Cortex of kidney (tissue), 1 donor: ENCODE data around the gene RSRC1.
A peak's percentile ranks its signal among the peaks of the same experiment; 100 is the strongest.
"Not testable (repeated sequence)": the region's sequence is repeated elsewhere in the genome, so short reads cannot be mapped to it uniquely, and the experiment has no call there.

Source experiments
- DNase-seq: peaks from one replicate; lab custom pipeline; 2025; lab: John Stamatoyannopoulos, UW

RSRC1 gene

GRCh38 chr3:158109804-158110657 lies at the start of gene RSRC1:
Gene RSRC1 (plus strand): TSS chr3:158110089. CDS start chr3:158122105, 12,016 bp downstream.
- DNase-seq: peak; percentile 46

- DNase-seq: not testable (repeated sequence)
Measured at GRCh38 chr3:158065574-158065973, 44.3 kb upstream of the RSRC1 start.

- no peak for DNase-seq
Measured at GRCh38 chr3:158072790-158073189, 37.1 kb upstream of the RSRC1 start.

- DNase-seq: no peak
Measured at GRCh38 chr3:158074591-158074990, 35.3 kb upstream of the RSRC1 start.

GRCh38 chr3:158079599-158079998 lies 30.3 kb upstream of the RSRC1 start:
- no peak for DNase-seq

GRCh38 chr3:158084651-158085050 lies 25.2 kb upstream of the RSRC1 start:
- no peak for DNase-seq

- DNase-seq: no peak
Measured at GRCh38 chr3:158085358-158085757, 24.5 kb upstream of the RSRC1 start.

GRCh38 chr3:158085931-158086330 lies 24.0 kb upstream of the RSRC1 start:
- no peak for DNase-seq

- DNase-seq: no peak
Measured at GRCh38 chr3:158086361-158086760, 23.5 kb upstream of the RSRC1 start.

GRCh38 chr3:158086776-158087175 lies 23.1 kb upstream of the RSRC1 start:
- DNase-seq: no peak

- DNase-seq: no peak
Measured at GRCh38 chr3:158091531-158091930, 18.4 kb upstream of the RSRC1 start.

- DNase-seq: no peak
Measured at GRCh38 chr3:158093526-158093925, 16.4 kb upstream of the RSRC1 start.

- DNase-seq: no peak
Measured at GRCh38 chr3:158094235-158095110, 15.4 kb upstream of the RSRC1 start.

GRCh38 chr3:158095111-158095813 lies 14.6 kb upstream of the RSRC1 start:
- DNase-seq: no peak

- DNase-seq: no peak
Measured at GRCh38 chr3:158095814-158096704, 13.8 kb upstream of the RSRC1 start.

- DNase-seq: no peak
Measured at GRCh38 chr3:158097081-158097592, 12.8 kb upstream of the RSRC1 start.

- DNase-seq: no peak
Measured at GRCh38 chr3:158097593-158098308, 12.1 kb upstream of the RSRC1 start.

GRCh38 chr3:158098309-158098639 lies 11.6 kb upstream of the RSRC1 start:
- DNase-seq: no peak

GRCh38 chr3:158098834-158099424 lies 11.0 kb upstream of the RSRC1 start:
- no peak for DNase-seq

- DNase-seq: no peak
Measured at GRCh38 chr3:158100681-158101080, 9.2 kb upstream of the RSRC1 start.
